Ectodermal cell (in vitro differentiated cells): ENCODE data around the gene ZNF726. TPM values are rescaled to one million over a fixed set of nuclear protein-coding genes. Genes with fewer than 3 reads are reported as not detected.
"Not testable (repeated sequence)": the region's sequence is repeated elsewhere in the genome, so short reads cannot be mapped to it uniquely, and the experiment has no call there.

Experiments
- H3K27ac ChIP-seq: 2 replicates; pipeline ENCODE4 v1.7.0; 2013; ENCODE audit warnings: mild to moderate bottlenecking, low read depth, low read length; ENCODE audit not compliant: insufficient read depth, poor library complexity, severe bottlenecking
- H3K27me3 ChIP-seq: 2 replicates; pipeline ENCODE4 v1.7.0; 2013; ENCODE audit warnings: mild to moderate bottlenecking, low read length; ENCODE audit not compliant: insufficient read depth, control insufficient read depth, poor library complexity, severe bottlenecking
- H3K36me3 ChIP-seq: one replicate; pipeline ENCODE4 v1.7.0; 2013; ENCODE audit warnings: low read length; ENCODE audit not compliant: control insufficient read depth, insufficient read depth
- H3K4me1 ChIP-seq: one replicate; pipeline ENCODE4 v1.7.0; 2013; ENCODE audit warnings: low read length; ENCODE audit not compliant: control insufficient read depth, insufficient read depth
- H3K4me3 ChIP-seq: 2 replicates; pipeline ENCODE4 v1.7.0; 2013; ENCODE audit warnings: low read depth, low read length, control low read depth; ENCODE audit not compliant: insufficient read depth
- H3K9me3 ChIP-seq: 2 replicates; pipeline ENCODE4 v1.7.0; 2013; ENCODE audit warnings: mild to moderate bottlenecking, low read length, moderate library complexity; ENCODE audit not compliant: control insufficient read depth
- WGBS, 2 experiments: methylation state at CpG; one replicate each; pipeline ENCODE4 v1.1.7; 2013; ENCODE audit warnings: missing lambda C conversion rate in 2 of 2; 5-methylcytosine and 5-hydroxymethylcytosine counted together
- polyA plus RNA-seq, 4 experiments: library from polyadenylated mRNA; stranded (reverse); fragments of 50-300 nt; gene quantifications; one replicate each; pipeline ENCODE4 v1.2.3, GENCODE V29; 2013

The ZNF726 gene
- 20.3 TPM for polyA plus RNA-seq (2013, experiment 1 of 4)
- polyA plus RNA-seq (2013, experiment 2 of 4) = 18.1 TPM
- polyA plus RNA-seq (2013, experiment 3 of 4) = 10.7 TPM
- polyA plus RNA-seq (2013, experiment 4 of 4) = 12.7 TPM

GRCh38 chr19:23914402-23915286, at the start of gene ZNF726:
TSS of gene ZNF726 (plus strand) at chr19:23914886. CDS start at chr19:23914995, 109 bp downstream.
- no peaks in the 10 kb centered on the region for H3K36me3 ChIP-seq
- no peaks in the 10 kb centered on the region for H3K4me1 ChIP-seq
- H3K9me3 ChIP-seq = no peaks in the 10 kb centered on the region
- 20 to 21% methylated on average over 43 to 44 of the region's 44 CpGs for WGBS, 2 experiments
- peak within 1 kb of the TSS; percentile 77 for H3K4me3 ChIP-seq
- no peaks in the 10 kb centered on the region for H3K27me3 ChIP-seq
- H3K27ac ChIP-seq = peak within 1 kb of the TSS; percentile 94

GRCh38 chr19:23867895-23868294, 46.8 kb upstream of the ZNF726 start:
- Histone ChIP-seq H3K9me3 (peaks cover 4% of the 10 kb centered on the region), H3K27me3 (no peaks in the 10 kb centered on the region), H3K27ac (no peak overlapping the region), H3K4me1 (no peaks in the 10 kb centered on the region), H3K36me3 (peaks cover 3% of the 10 kb centered on the region), H3K4me3 (no peak overlapping the region)
- WGBS, 2 experiments = 90 to 91% methylated on average over 4 of the region's 4 CpGs

- H3K27me3 ChIP-seq = no peaks in the 10 kb centered on the region
- H3K9me3 ChIP-seq = peaks cover 6% of the 10 kb centered on the region
- 94 to 95% methylated on average over 3 of the region's 3 CpGs for WGBS, 2 experiments
These were observed 46.1 kb upstream of the ZNF726 start for GRCh38 chr19:23868630-23869029.

GRCh38 chr19:23872282-23872919, 42.3 kb upstream of the ZNF726 start:
- Histone ChIP-seq H3K27ac (no peak overlapping the region), H3K36me3 (peaks cover 3% of the 10 kb centered on the region), H3K4me1 (no peaks in the 10 kb centered on the region), H3K4me3 (no peak overlapping the region), H3K27me3 (no peaks in the 10 kb centered on the region), H3K9me3 (peaks cover 10% of the 10 kb centered on the region)
- WGBS, 2 experiments = 70 to 90% methylated on average over 1 of the region's 1 CpG

More at GRCh38 chr19:23868630-23869029, 46.1 kb upstream of the ZNF726 start:
- Histone ChIP-seq H3K4me1 (no peaks in the 10 kb centered on the region), H3K27ac (no peak overlapping the region), H3K36me3 (peaks cover 3% of the 10 kb centered on the region), H3K4me3 (no peak overlapping the region)

DNA sequence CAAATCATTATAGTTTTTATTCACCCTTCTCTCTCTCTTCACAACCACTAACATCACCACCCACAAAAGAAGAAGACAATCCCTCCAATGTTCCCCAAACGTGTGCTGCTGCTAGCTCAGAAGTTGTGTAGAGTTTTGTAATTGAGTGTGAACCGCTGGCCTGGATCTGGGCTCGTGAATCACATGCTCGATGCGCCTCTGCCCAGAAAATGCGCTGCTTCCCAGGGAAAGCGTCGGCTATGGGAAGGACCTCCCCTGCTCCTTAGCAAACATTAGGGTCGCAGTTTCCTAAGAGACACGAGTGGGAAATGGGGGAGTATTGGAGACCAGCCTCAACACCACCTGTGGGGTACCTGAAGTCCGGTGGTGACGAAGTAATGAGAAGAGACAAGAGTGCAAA, 38.4 kb upstream of the ZNF726 start:
- H3K4me1 ChIP-seq = no peaks in the 10 kb centered on the region
- no peaks in the 10 kb centered on the region for H3K36me3 ChIP-seq
- H3K9me3 ChIP-seq = peaks cover 18% of the 10 kb centered on the region
- no peak overlapping the region for H3K27ac ChIP-seq
- 78 to 79% methylated on average over 12 of the region's 12 CpGs for WGBS, 2 experiments
- no peaks in the 10 kb centered on the region for H3K27me3 ChIP-seq
- H3K4me3 ChIP-seq = no peak overlapping the region

GRCh38 chr19:23876756-23877155, 37.9 kb upstream of the ZNF726 start:
- H3K27me3 ChIP-seq, H3K36me3 ChIP-seq, H3K4me1 ChIP-seq, H3K27ac ChIP-seq, H3K4me3 ChIP-seq: not testable (repeated sequence)
- WGBS, 2 experiments = 92 to 94% methylated on average over 2 to 3 of the region's 3 CpGs
- H3K9me3 ChIP-seq = peaks cover 18% of the 10 kb centered on the region

DNA sequence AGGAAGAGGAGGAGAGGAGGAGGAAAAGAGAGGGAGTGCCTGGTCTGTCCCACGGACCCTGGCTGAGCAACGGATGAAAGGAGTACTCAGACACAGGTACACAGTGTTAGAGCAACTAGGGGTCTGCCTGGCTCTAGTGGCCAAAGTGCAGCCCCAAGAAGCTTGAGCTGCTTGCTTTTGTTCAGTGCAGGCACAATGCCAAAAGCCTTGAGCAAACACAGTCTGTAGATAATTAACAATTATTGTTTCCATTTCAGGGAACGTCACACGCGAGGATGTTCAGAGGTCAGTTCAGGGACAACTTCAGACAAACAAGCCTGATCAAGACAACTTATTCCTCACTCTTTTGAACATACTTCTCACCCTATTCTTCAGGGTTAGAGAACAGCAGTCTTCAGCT, 32.2 kb upstream of the ZNF726 start:
- no peaks in the 10 kb centered on the region for H3K4me1 ChIP-seq
- H3K27ac ChIP-seq = no peak overlapping the region
- H3K9me3 ChIP-seq = peaks cover 8% of the 10 kb centered on the region
- H3K36me3 ChIP-seq = no peaks in the 10 kb centered on the region
- no peaks in the 10 kb centered on the region for H3K27me3 ChIP-seq
- H3K4me3 ChIP-seq = no peak overlapping the region
- 79 to 82% methylated on average over 5 of the region's 5 CpGs for WGBS, 2 experiments

GRCh38 chr19:23884363-23884762, 30.3 kb upstream of the ZNF726 start:
- no peaks in the 10 kb centered on the region for H3K4me1 ChIP-seq

DNA sequence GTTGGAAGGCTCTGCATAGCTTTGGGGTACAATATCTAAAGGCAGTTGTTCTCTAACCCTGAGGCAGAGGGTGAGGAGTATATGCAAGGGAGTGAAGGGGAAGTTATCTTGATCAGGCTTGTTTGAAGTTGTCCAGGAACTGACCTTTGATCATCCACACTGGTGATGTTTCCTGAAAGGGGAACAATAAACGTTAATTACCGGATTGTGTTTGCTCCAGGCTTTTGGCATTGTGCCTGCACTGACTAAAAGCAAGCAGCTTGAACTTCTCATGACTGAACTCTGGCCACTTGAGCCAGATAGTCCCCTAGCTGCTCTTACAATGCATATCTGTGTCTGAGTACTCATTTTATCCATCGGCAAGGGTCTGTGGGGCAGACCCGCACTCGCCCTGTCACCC, 27.0 kb upstream of the ZNF726 start:
- Histone ChIP-seq H3K36me3 (no peaks in the 10 kb centered on the region), H3K27ac (no peak overlapping the region), H3K4me3 (no peak overlapping the region), H3K27me3 (no peaks in the 10 kb centered on the region), H3K9me3 (peaks cover 10% of the 10 kb centered on the region), H3K4me1 (no peaks in the 10 kb centered on the region)
- 86 to 88% methylated on average over 5 of the region's 5 CpGs for WGBS, 2 experiments

More at GRCh38 chr19:23884363-23884762, 30.3 kb upstream of the ZNF726 start:
- Histone ChIP-seq H3K36me3 (no peaks in the 10 kb centered on the region), H3K9me3 (peaks cover 8% of the 10 kb centered on the region), H3K27ac (no peak overlapping the region), H3K4me3 (no peak overlapping the region), H3K27me3 (no peaks in the 10 kb centered on the region)
- WGBS, 2 experiments = 89 to 93% methylated on average over 2 of the region's 2 CpGs

- H3K27ac ChIP-seq, H3K4me1 ChIP-seq, H3K4me3 ChIP-seq, H3K27me3 ChIP-seq, H3K9me3 ChIP-seq, H3K36me3 ChIP-seq: not testable (repeated sequence)
- 86 to 89% methylated on average over 15 of the region's 15 CpGs for WGBS, 2 experiments
These were observed 18.6 kb upstream of the ZNF726 start for GRCh38 chr19:23896096-23896495.
